Chondrocyte (in vitro differentiated cells): ENCODE data around the gene SERPINB13. TPM values are rescaled to one million over a fixed set of nuclear protein-coding genes. Genes with fewer than 3 reads are reported as not detected.
A peak's percentile ranks its signal among the peaks of the same experiment; 100 is the strongest.

Source experiments
- DNase-seq: peaks from one replicate; pipeline ENCODE4 v3.0.0; 2021; ENCODE audit warnings: mixed read lengths, low spot score
- H3K27ac Mint-ChIP-seq: one replicate; pipeline ENCODE4 v1.8.0; 2021; ENCODE audit warnings: mild to moderate bottlenecking, moderate library complexity, mixed read lengths; ENCODE audit not compliant: unreplicated experiment
- H3K27me3 Mint-ChIP-seq: 2 replicates; pipeline ENCODE4 v1.8.0; 2021; ENCODE audit warnings: low read depth, mixed read lengths
- H3K36me3 Mint-ChIP-seq: 2 replicates; pipeline ENCODE4 v1.8.0; 2021; ENCODE audit warnings: low read depth, mixed read lengths
- H3K4me1 Mint-ChIP-seq: 2 replicates; pipeline ENCODE4 v1.8.0; 2021; ENCODE audit warnings: low read depth, mild to moderate bottlenecking, mixed read lengths
- H3K4me3 Mint-ChIP-seq: one replicate; pipeline ENCODE4 v1.8.0; 2021; ENCODE audit warnings: mild to moderate bottlenecking, moderate library complexity, mixed read lengths; ENCODE audit not compliant: unreplicated experiment
- H3K9me3 Mint-ChIP-seq: 2 replicates; pipeline ENCODE4 v1.8.0; 2021; ENCODE audit warnings: low read depth, mixed read lengths
- long read RNA-seq: library from polyadenylated mRNA; stranded (forward); transcript quantifications from one replicate; pipeline ENCODE4 v2.0.0, GENCODE V29; 2021
- total RNA-seq: library from RNA; stranded (reverse); gene quantifications from 3 replicates; pipeline ENCODE4 v1.2.1, GENCODE V29; 2021
- TF ChIP-seq, protein P1 (sequence below): fragments of 200-600 bp; sonication (generic); IDR thresholded peaks from 2 replicates; pipeline ENCODE4 v1.5.0; 2021; ENCODE audit warnings: antibody characterized with exemption, mild to moderate bottlenecking, moderate library complexity

Gene SERPINB13, protein sequence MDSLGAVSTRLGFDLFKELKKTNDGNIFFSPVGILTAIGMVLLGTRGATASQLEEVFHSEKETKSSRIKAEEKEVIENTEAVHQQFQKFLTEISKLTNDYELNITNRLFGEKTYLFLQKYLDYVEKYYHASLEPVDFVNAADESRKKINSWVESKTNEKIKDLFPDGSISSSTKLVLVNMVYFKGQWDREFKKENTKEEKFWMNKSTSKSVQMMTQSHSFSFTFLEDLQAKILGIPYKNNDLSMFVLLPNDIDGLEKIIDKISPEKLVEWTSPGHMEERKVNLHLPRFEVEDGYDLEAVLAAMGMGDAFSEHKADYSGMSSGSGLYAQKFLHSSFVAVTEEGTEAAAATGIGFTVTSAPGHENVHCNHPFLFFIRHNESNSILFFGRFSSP
- not detected in 3 replicates for total RNA-seq
- long read RNA-seq, result 0 reads

DNA sequence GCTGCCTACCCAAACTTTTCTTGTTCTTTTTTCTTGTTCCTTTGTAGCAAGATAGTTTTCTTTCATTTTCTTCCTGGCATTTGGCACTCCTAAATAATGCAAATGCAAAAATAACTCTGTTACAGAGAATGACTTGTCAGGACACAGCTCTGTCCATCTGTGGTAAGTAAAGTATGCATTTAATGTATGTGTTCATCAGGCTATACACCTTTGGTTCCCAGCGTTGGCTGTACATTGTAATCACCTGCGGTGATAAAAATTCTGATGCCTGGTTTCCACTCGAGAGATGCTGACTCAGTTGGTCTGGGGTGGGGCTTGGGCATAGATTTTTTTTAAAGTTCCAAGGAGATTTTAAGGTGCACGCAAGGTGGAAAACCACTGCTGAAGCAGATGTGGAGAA lies at the start of gene SERPINB13:
Gene SERPINB13, plus strand, starts transcription at position 378 of the 400 bp plus-strand sequence. CDS start 1,325 bp downstream, outside the sequence.
- Mint-ChIP-seq H3K4me1 (no peaks in the 10 kb centered on the region), H3K9me3 (no peaks in the 10 kb centered on the region), H3K27me3 (peaks cover 25% of the 10 kb centered on the region), H3K4me3 (no peak within 1 kb of the TSS), H3K36me3 (peaks cover 2% of the 10 kb centered on the region), H3K27ac (no peak within 1 kb of the TSS)
- TF ChIP-seq, protein P1, sequence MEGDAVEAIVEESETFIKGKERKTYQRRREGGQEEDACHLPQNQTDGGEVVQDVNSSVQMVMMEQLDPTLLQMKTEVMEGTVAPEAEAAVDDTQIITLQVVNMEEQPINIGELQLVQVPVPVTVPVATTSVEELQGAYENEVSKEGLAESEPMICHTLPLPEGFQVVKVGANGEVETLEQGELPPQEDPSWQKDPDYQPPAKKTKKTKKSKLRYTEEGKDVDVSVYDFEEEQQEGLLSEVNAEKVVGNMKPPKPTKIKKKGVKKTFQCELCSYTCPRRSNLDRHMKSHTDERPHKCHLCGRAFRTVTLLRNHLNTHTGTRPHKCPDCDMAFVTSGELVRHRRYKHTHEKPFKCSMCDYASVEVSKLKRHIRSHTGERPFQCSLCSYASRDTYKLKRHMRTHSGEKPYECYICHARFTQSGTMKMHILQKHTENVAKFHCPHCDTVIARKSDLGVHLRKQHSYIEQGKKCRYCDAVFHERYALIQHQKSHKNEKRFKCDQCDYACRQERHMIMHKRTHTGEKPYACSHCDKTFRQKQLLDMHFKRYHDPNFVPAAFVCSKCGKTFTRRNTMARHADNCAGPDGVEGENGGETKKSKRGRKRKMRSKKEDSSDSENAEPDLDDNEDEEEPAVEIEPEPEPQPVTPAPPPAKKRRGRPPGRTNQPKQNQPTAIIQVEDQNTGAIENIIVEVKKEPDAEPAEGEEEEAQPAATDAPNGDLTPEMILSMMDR, result no peak
- no peak for DNase-seq

DNA sequence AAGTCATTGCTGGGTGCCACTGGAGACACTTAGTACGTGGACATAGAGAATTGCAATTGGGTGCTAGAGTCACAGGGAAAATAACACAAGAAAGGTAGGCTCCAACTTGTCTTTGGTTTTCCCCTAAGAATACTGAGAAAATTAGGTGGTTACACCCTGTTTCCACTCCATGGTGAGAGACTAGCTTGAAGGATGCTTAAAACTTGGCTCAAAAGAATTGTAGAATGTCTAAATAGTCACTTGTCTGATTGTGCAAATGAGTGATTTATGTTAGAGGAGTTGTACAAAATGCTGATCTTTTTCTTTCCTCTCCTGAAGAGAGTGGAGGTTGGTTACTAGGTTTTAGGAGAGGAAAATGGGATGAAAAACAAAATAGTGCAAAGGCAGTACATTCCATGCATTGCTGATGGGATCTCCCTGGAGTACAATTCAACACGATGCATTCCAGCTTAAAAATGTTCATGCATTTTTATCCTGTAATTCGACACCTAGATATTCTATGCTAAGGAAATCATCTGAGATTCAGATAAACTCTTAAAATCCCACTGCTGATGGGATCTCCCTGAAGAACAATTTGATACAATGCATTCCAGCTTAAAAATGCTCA lies 47.1 kb upstream of the SERPINB13 start:
- Mint-ChIP-seq H3K36me3 (no peaks in the 10 kb centered on the region), H3K27me3 (no peaks in the 10 kb centered on the region), H3K9me3 (no peaks in the 10 kb centered on the region), H3K27ac (peak overlapping the region; percentile 45), H3K4me3 (no peak overlapping the region), H3K4me1 (peaks cover 19% of the 10 kb centered on the region)
- no peak for DNase-seq
- TF ChIP-seq, protein P1, result no peak

DNA sequence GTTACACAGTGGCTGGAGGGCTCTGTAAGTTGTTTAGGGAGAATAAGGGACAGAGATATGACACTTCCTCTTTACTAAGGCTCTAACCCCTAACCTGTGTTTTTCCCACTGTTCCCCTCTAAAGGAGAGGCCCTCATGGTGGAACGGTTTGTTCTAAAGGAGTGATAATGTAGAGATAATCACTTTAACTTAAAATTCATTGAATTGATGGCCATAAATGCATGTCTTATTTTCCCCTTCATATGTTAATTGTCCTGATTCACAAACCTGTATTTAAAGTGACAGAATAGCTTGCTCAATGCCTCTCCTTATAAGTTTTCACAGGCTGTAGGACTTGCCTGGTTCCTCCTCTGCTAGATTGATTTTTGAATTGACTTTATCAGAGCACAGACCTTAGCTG lies 45.1 kb upstream of the SERPINB13 start, which contains the start of gene SERPINB12:
Gene SERPINB12, plus strand, starts transcription at position 301 of the 400 bp plus-strand sequence. CDS start 13,791 bp downstream, outside the sequence.
- Mint-ChIP-seq H3K27me3 (no peaks in the 10 kb centered on the region), H3K27ac (no peak within 1 kb of the TSS), H3K4me3 (no peak within 1 kb of the TSS), H3K4me1 (peaks cover 19% of the 10 kb centered on the region), H3K36me3 (no peaks in the 10 kb centered on the region), H3K9me3 (no peaks in the 10 kb centered on the region)
- TF ChIP-seq, protein P1, result no peak
- no peak for DNase-seq

DNA sequence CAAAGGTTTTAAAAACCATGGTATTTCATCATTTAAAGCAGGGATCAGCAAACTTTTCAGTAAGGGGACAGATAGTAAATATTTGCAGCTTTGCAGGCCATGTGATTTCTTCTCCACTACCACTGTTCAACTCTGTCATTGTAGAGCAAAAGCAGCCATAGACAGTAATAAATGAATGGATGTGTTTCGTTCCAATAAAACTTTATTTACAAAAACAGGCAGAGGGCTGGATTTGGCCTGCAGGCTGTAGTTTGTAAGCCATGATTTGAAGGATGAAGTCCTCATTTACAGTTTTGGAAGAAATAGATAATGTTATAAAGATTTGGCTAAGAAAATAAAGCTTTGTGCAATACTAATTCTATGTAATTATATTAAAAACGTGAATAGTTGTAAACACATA lies 43.1 kb upstream of the SERPINB13 start:
- peaks cover 3% of the 10 kb centered on the region for H3K27me3 Mint-ChIP-seq
- TF ChIP-seq, protein P1, result no peak
- no peak overlapping the region for H3K27ac Mint-ChIP-seq
- H3K9me3 Mint-ChIP-seq, result no peaks in the 10 kb centered on the region
- H3K36me3 Mint-ChIP-seq, result no peaks in the 10 kb centered on the region
- H3K4me3 Mint-ChIP-seq, result no peak overlapping the region
- peaks cover 18% of the 10 kb centered on the region for H3K4me1 Mint-ChIP-seq
- no peak for DNase-seq

DNA sequence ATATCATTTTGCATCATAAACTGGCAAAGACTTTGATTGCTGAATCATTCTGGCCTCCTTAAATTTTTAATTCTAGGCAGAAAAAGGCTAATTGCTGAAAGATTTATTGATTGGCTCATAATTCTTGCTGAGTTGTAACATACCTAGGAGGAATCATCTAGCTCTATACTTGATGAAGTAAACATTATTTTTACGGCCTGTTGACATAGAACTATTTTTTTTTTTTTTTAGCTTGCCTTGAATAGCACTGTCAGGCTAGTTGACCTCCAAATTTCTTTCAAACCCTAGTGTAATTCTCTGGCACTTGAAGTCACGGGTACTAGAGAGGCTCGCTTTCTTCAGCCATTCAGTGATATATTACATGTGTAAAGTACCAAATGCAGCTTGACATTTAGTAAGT lies 42.1 kb upstream of the SERPINB13 start:
- Mint-ChIP-seq H3K4me3 (no peak overlapping the region), H3K36me3 (no peaks in the 10 kb centered on the region), H3K27me3 (peaks cover 3% of the 10 kb centered on the region), H3K9me3 (no peaks in the 10 kb centered on the region), H3K27ac (no peak overlapping the region), H3K4me1 (peaks cover 8% of the 10 kb centered on the region)
- TF ChIP-seq, protein P1, result no peak
- no peak for DNase-seq
